Uterus (tissue), 4 donors: ENCODE measurements around the gene LDLRAD4. TPM values are rescaled to one million over a fixed set of nuclear protein-coding genes. Genes with fewer than 3 reads are reported as not detected.

Source experiments
- DNase-seq, 2 donors: peaks; one replicate each; pipeline ENCODE4 v3.0.0-alpha.2; 2019 to 2020
- H3K27ac ChIP-seq, 2 donors: fragments of 200-600 bp; sonication (generic); 1 replicate in 1 of 2; 2 replicates in 1 of 2; pipeline ENCODE4 v1.5.1; 2016 to 2018
- H3K27me3 ChIP-seq, 2 donors: fragments of 200-600 bp; sonication (generic); one replicate each; pipeline ENCODE4 v1.5.1; 2018 to 2019; ENCODE audit warnings: control low read depth in 1 of 2
- H3K36me3 ChIP-seq, 2 donors: fragments of 200-600 bp; sonication (generic); one replicate each; pipeline ENCODE4 v1.5.1; 2019; ENCODE audit warnings: control low read depth in 1 of 2
- H3K4me1 ChIP-seq, 2 donors: fragments of 200-600 bp; sonication (generic); one replicate each; pipeline ENCODE4 v1.5.1; 2018 to 2019; ENCODE audit warnings: control low read depth in 1 of 2
- H3K4me3 ChIP-seq, 2 donors: fragments of 200-600 bp; sonication (generic); 1 replicate in 1 of 2; 2 replicates in 1 of 2; pipeline ENCODE4 v1.5.1; 2018 to 2019; ENCODE audit warnings: mild to moderate bottlenecking in 1 of 2
- H3K9me3 ChIP-seq, 2 donors: fragments of 200-600 bp; sonication (generic); one replicate each; pipeline ENCODE4 v1.5.1; 2019; ENCODE audit warnings: control low read depth in 1 of 2
- POLR2A ChIP-seq, 2 donors: fragments of 450-650 bp; IDR thresholded peaks; one replicate each; pipeline ENCODE4 v1.6.1; 2016; ENCODE audit warnings: antibody characterized with exemption in 2 of 2, mild to moderate bottlenecking in 1 of 2, moderate library complexity in 1 of 2
- intact Hi-C: fragments of 100-400 bp; cut with DNase I; formaldehyde crosslinking; loops from one replicate; pipeline ENCODE4 v1.15.1; 2023; ENCODE audit warnings: low total_unique reads
- total RNA-seq, 4 donors: library from RNA; depleted of rRNA in 3 of 4; stranded (reverse); fragments of >200 nt in 3 of 4; gene quantifications; one replicate each; pipeline versions ENCODE4 v1.1.0 to v1.2.4, GENCODE V29; 2014 to 2023
- TF ChIP-seq, protein P1 (sequence below), 4 experiments: fragments of 200-600 bp in 2 of 4; fragments of 450-650 bp in 2 of 4; sonication (generic) in 2 of 4; IDR thresholded peaks; one replicate each; pipeline ENCODE4 v1.5.1; 2016 to 2019; ENCODE audit warnings: antibody characterized with exemption in 4 of 4, mild to moderate bottlenecking in 2 of 4, moderate library complexity in 1 of 4
- donor health status: DM: yes; HTN: yes; CAD: no.

LDLRAD4 gene
- total RNA-seq, 4 donors from 2014 or later = 23.8 to 82.2 (median 39.3) TPM

DNA sequence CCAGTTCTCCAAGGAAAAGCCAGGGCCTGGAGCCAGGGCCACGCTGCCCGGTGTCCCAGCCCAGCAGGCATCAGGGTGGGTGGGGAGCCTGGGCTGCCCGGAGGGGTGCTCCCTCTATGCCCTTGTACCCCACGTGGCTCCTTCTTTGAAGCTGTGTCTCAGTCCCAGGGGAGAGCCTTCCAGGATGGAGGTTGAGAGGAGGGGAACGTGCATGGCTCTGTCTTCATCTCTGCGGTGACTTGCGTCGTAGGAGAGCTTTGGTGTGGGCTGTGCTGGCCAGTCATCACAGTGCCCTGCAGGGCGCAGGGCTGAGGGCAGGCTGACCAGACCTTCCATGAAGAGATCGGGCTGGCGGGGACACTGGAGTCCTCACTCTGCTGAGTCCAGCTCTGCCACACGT lies 197.2 kb downstream of the LDLRAD4 start:
- Histone ChIP-seq H3K27ac (peak overlapping the region in 1 of 2 donors; percentile 14), H3K27me3 (no peaks in the 10 kb centered on the region), H3K4me1 (no peaks in the 10 kb centered on the region), H3K4me3 (no peak overlapping the region), H3K9me3 (no peaks in the 10 kb centered on the region), H3K36me3 (no peaks in the 10 kb centered on the region)
- intact Hi-C loops = no loop called here
- DNase-seq = no peak
- no peak for TF ChIP-seq POLR2A (IDR thresholded peaks at IDR 0.05)
- TF ChIP-seq, protein P1, sequence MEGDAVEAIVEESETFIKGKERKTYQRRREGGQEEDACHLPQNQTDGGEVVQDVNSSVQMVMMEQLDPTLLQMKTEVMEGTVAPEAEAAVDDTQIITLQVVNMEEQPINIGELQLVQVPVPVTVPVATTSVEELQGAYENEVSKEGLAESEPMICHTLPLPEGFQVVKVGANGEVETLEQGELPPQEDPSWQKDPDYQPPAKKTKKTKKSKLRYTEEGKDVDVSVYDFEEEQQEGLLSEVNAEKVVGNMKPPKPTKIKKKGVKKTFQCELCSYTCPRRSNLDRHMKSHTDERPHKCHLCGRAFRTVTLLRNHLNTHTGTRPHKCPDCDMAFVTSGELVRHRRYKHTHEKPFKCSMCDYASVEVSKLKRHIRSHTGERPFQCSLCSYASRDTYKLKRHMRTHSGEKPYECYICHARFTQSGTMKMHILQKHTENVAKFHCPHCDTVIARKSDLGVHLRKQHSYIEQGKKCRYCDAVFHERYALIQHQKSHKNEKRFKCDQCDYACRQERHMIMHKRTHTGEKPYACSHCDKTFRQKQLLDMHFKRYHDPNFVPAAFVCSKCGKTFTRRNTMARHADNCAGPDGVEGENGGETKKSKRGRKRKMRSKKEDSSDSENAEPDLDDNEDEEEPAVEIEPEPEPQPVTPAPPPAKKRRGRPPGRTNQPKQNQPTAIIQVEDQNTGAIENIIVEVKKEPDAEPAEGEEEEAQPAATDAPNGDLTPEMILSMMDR (IDR thresholded peaks at IDR 0.05) = no peak

DNA sequence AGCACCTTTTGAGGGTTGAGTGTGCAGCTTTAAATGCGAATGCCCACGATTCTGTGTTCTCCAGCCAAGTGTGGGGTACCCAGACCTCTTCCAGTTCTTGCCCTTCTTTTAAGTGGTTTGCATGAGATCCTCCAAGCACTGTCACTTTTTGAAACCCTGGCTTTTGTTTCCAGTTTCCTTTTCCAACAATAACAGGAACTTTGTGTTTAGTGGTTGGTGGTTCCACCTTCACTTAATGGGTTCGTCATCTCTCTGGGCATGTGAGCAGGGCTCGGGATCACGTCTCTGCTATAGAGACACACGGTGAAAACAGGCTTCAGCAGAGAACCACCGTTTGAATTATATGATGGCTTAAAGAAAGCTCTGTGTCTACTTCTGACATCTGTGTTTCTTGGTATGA lies 197.6 kb downstream of the LDLRAD4 start:
- peak overlapping the region in 1 of 2 donors; percentile 14 for H3K27ac ChIP-seq
- H3K36me3 ChIP-seq = no peaks in the 10 kb centered on the region
- H3K27me3 ChIP-seq = no peaks in the 10 kb centered on the region
- TF ChIP-seq POLR2A (IDR thresholded peaks at IDR 0.05) = no peak
- TF ChIP-seq, protein P1 (IDR thresholded peaks at IDR 0.05) = no peak
- no peaks in the 10 kb centered on the region for H3K9me3 ChIP-seq
- H3K4me1 ChIP-seq = no peaks in the 10 kb centered on the region
- no peak overlapping the region for H3K4me3 ChIP-seq
- intact Hi-C loops = no loop called here
- DNase-seq = no peak

DNA sequence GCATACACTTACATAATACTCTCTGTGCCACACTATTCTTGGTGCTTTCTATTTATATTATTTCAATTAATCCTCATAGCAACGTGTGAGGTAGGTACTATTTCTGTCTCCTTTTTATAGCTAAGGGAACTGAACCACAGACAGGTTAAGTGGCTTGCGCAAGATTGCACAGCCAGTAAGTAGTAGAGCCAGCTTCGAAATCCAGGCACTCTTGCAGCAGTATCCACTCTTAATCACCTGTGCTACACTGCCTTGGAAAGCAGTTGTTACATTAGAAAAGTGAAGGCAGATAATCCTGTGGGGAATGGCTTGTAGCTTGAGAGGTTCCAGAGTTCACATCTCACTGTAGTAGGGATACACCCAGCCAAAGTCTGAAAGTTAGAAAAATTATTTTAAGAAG lies 198.3 kb downstream of the LDLRAD4 start:
- intact Hi-C loops = no loop called here
- DNase-seq = no peak
- Histone ChIP-seq H3K36me3 (no peaks in the 10 kb centered on the region), H3K27ac (peak overlapping the region in 1 of 2 donors; percentile 14), H3K4me3 (no peak overlapping the region), H3K9me3 (no peaks in the 10 kb centered on the region), H3K27me3 (no peaks in the 10 kb centered on the region), H3K4me1 (no peaks in the 10 kb centered on the region)
- TF ChIP-seq POLR2A (IDR thresholded peaks at IDR 0.05) = no peak
- TF ChIP-seq, protein P1 (IDR thresholded peaks at IDR 0.05) = no peak

DNA sequence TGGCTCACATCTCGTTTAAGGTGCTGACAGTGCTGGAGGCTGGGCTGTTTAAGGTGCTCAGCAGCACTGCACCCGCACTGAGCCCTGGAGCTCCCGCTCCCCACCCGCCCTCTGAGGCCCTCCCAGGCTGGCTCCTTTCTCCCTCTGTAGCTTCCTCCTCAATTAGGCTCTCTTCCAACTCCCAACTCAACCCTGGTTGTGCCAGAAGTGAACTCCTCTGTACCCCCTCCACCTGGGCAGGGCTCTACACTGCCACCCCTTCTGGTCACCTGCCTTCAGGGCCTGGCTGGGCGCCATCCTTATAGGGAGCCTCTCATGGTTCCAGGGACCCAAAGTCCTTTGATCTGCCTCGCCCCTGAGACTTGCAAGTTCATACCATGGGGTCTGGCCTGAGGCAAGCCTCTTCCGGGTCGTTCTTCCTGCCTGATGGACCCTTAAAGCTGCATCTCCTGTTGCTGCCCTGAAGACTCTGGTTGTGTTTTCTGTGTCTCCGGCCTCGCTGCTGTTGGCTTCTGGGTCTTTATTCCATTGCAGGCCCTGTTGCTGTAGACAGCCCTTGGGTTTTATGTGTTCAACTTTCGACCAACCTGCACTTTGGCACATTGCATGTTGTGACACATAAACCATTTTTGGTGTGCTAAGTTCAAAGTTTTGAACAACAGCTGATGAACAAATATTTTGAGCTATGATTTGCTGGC lies 199.6 kb downstream of the LDLRAD4 start:
- intact Hi-C loops = no loop called here
- H3K4me1 ChIP-seq = no peaks in the 10 kb centered on the region

More for the DNA sequence above, 199.6 kb downstream of the LDLRAD4 start:
- no peak for TF ChIP-seq POLR2A (IDR thresholded peaks at IDR 0.05)
- TF ChIP-seq, protein P1 (IDR thresholded peaks at IDR 0.05) = no peak
- H3K27me3 ChIP-seq = no peaks in the 10 kb centered on the region
- no peak for DNase-seq
- H3K27ac ChIP-seq = no peak overlapping the region
- no peaks in the 10 kb centered on the region for H3K36me3 ChIP-seq
- H3K4me3 ChIP-seq = no peak overlapping the region
- no peaks in the 10 kb centered on the region for H3K9me3 ChIP-seq
